Measurements from ENCODE around the gene ELMO3. TPM values are rescaled to one million over a fixed set of nuclear protein-coding genes. Genes with fewer than 3 reads are reported as not detected.

ELMO3 gene
- polyA plus RNA-seq, 1 donor, result 1.1 TPM

DNA sequence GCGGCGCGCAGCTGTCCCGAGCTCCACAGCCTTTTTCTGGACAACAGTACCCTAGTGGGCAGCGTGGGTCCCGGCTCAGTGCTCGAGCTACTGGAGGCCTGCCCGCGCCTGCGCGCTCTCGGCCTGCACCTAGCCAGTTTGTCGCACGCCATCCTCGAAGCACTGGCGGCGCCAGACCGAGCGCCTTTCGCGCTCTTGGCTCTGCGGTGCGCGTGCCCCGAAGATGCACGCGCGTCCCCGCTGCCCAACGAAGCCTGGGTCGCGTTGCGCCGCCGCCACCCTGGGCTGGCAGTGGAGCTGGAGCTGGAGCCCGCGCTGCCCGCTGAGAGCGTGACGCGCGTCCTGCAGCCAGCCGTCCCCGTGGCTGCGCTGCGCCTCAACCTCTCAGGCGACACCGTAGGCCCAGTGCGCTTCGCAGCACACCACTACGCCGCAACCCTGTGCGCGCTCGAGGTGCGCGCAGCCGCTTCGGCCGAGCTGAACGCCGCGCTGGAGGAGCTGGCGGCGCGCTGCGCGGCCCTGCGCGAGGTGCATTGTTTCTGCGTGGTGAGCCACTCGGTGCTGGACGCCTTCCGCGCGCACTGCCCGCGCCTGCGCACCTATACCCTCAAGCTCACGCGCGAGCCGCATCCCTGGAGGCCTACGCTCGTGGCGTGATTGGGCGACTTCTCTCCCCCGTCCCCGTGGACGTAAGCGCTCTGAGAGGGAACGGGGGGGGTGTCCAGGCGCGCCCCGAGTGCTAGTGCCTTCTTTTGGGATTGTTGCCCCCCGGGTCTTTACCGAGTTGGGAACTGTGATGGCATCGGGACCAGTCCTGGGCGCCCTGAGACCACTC is 35.5 kb upstream of the ELMO3 start:
- DNase-seq (ENCODE audit: low read depth), result no peak

DNA sequence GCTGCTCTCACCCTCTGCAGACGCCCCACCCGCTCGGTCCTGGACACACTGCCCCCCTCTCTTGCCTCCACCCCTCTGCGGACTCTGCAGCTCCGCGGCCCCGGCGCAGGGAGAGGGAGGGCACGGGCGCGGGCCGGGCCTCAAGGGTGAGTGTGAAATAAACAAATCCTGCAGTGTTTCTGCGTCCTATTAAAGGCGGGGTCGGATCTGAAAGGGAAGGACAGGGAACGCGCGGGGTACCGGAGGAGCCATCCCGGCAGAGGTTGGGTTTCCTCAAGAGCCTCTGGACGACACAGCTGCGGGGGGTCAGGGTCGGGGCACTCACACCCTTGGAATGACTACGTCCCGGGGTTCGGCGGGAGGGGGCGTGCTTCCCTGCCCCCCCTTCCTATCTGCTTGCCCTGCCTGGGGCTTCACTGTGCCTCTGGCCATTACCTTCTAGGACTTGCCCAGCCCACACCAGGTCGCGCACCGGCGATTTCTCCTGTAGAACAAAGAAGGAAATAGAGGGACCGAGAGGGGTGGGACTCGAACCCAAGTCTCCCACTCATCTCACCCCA is 34.9 kb upstream of the ELMO3 start:
- DNase-seq (ENCODE audit: low read depth), result no peak

DNA sequence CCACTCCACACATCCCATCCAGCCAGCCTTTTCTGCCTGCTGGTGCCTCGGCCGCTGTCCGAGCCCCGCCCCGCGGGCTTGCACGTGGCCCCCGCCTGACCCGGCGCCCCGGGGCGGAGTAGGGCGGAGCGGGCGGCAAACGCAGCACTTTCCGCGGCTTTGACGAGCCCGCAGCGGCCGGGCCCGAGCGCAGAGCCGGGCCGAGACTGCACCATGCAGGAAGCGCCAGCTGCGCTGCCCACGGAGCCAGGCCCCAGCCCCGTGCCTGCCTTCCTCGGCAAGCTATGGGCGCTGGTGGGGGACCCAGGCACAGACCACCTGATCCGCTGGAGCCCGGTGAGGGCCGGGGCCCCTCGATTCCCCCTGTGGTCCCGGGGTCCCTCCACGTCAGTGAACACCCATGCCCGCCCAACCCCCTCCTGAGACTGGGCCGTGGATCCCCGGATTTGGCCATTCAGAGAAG is 34.3 kb upstream of the ELMO3 start, which contains the start of gene HSF4:
Gene HSF4, plus strand, starts transcription at position 147 of the 463 bp plus-strand sequence. Its CDS starts 67 bp downstream, at position 214.
- no peak for DNase-seq (ENCODE audit: low read depth)

DNA sequence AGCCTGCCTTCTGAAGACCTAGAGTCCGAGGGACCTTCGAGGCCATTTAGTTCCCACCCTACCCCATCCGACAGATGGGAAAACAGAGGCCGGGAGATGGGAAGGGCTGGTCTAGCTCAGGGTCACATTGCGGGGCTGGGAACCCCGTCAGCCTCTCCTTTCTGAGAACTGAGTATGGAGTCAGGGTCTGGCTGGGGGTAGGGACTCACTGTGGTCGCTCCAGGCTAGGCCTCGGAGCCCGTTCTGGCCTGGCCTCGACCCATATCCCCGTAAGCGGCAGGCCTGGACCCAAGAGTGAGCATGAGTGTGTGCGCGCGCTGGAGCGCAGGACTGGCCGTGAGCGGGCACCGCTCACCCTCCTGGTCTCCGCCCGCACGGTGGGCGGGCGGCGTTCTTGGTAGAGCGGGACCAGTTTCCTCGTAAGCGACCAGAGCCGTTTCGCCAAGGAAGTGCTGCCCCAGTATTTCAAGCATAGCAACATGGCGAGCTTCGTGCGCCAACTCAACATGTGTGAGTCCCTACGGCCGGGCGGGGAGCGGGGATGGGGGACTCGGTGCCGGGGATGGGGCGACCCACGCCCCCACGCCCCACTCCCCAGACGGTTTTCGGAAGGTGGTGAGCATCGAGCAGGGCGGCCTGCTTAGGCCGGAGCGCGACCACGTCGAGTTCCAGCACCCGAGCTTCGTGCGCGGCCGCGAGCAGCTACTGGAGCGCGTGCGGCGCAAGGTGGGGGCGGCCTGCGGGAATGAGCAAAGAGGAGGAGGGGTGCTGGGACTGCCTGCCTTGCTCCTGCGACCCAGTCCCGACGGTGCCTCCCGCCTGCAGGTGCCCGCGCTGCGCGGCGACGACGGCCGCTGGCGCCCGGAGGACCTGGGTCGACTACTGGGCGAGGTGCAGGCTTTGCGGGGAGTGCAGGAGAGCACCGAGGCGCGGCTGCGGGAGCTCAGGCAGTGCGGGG is 33.5 kb upstream of the ELMO3 start:
- DNase-seq (ENCODE audit: low read depth), result no peak

DNA sequence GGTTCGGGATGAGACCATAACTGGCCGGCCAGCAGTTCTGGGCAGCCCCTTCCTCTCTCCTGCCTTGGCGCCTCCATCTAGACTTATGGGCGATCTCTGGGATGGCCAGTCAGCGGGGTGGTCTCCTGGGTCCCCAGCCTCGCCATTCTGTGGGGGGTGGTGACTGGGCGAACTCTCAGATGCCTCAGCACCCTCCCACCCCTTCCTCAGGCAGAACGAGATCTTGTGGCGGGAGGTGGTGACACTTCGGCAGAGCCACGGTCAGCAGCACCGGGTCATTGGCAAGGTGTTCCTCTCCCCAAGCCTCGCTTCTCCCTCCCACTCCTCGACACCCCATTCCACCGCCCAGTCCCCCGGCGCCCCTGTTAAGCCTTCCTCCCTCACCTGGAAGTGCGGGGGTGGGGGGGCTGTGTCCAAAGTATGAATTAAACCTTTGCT is 32.8 kb upstream of the ELMO3 start:
- DNase-seq (ENCODE audit: low read depth), result no peak

DNA sequence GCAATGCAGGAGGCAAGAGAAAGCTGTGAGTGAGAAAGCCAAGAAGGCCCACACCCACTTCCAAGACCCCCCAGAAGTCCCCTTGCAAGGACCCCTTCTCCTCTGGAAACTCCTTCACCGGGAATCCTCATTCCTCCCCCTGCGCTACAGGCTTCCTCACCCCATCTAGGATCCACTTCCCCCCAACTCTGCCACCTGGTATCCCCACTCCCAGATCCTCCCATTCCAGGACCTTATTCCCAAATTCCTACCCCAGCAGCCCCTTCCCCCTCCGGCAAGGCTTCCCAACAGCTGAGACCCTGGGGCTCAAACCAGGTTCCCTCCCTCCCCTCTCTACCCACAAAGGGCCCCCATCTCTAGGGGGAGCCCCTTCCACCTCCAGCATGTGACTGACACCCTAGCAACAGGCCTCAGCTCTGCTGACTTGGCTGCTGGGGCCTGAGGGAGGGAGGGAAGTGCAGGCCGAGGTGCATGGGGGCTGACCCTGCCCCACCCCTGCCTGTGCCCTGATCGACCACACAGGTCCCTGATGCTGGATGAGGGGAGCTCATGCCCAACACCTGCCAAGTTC is 32.2 kb upstream of the ELMO3 start:
- no peak for DNase-seq (ENCODE audit: low read depth)

DNA sequence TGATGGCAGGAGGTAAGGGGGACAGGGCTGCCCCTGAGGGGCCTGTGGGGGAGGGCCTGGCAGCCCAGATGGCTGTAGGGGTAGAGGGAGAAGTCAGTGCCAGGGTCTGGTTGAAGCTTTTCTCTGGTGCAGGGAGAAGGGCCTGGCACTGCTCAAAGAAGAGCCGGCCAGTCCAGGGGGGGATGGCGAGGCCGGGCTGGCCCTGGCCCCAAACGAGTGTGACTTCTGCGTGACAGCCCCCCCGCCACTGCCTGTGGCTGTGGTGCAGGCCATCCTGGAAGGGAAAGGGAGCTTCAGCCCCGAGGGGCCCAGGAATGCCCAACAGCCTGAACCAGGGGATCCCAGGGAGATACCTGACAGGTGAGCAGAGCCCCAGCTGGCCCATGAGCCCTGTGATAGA is 31.3 kb upstream of the ELMO3 start:
- DNase-seq (ENCODE audit: low read depth), result no peak

DNA sequence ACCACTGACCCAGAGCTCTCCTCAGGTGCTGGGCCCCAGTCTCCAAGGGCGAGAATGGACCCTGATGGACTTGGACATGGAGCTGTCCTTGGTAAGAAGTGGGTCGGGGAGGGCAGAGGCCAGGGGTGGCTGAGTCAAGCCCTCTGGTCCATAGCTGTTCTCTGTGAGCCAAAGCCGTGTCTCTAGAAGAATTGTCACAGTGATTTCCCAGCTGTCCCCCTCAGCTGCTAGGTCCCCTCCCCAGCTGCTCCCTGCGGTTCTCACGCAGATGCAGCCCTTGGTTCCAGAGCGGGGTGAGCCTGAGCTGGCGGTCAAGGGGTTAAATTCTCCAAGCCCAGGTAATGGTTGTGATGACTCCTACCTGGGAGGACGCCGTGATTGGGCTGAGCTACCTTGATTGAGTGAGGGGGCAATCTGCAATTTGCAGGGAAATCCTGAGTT is 29.9 kb upstream of the ELMO3 start:
- DNase-seq (ENCODE audit: low read depth), result no peak

DNA sequence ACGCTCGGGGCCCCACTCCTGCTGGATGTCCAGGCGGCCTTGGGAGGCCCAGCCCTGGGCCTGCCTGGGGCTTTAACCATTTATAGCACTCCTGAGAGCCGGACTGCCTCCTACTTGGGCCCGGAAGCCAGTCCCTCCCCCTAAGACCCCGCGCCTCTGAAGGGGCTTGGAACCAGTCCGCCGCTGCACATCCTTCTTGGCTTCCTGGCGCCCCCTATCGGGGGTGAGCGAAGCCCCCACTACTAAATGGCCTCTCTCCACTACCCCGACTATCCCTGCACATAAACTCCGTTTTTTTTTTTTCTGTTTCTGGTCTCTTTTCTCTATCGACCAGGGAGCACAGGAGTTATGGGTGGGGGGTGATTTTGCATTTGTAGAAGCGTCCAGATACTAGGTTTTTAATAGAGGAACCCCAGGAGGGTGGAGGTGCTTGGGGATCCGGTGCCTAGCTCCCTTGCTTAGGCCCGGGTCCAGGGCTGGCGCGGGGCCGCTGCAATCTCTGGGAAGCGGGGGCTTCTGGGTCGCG is 29.2 kb upstream of the ELMO3 start:
- DNase-seq (ENCODE audit: low read depth), result no peak

DNA sequence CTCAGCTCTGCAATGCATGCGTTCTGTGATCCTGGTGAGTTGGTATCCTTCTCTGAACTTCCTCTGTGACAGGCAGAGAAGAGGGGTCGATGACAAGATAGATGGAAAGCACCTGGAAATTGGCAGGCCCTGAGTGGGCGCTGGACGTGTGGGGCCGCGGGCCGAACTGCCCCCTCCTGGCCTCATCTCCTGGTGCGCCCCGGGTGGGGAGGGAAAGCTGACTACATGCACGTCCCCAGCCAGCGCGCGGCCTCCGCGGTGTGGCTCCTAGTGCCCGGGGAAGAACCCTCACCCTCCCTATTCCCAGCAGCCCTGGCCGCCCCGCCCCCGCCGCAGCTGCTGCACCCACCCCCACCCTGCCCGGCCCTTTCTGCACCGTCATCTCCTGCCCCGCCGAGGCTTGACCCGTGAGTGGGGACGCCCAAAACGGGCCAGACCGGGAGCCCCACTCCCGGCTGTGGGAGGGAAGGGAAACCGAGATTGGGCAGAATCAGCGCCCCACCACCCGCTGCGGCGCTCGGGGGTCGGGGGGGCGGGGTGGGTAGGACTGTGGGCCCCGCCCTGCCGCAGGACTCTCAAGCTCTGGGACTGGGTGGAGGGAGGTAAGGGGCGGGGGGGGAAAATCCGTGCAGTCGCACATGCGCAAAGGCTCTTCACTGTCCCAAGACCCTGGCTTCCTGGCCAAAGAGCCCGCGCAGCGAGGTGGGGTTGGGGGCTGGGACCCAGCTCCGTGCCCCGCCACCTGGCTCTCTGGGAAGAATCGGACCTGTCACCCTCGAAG is 28.6 kb upstream of the ELMO3 start, which contains the start of gene NOL3:
Gene NOL3, plus strand, starts transcription at position 371 of the 781 bp plus-strand sequence.
- DNase-seq (ENCODE audit: low read depth), result no peak

DNA sequence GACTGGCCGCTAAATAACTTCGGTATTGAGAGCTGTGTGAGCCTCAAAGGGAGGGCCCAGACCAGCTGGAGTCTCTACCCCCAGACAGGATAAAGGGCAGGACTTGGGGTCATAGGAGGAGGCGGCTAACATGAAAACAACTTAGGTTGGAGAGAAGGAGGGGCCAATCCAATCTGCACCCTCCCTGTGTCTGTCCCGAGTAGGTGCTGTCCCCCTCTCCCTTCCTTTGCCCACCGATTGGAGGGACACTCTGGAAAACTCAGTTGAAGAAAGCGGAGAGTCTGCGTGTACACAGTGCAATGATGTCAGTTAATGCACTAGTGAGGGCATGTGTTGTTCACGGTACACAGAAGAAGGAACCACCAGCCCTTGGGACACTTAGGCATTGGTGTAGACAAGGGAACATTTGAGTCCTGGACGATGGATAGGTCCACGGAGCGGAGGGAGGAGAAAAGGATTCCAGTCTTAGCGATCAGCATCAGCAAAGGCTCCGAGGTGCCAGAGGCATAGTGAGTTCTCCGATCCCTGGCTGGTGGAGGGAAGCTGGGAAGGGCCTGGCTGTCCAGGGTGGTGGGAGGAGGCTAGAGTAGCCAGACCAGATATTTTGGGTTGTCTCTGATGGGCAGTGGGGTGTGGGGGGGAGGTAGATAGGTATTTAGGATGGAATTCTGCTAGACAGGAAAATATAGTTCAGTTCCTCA is 27.8 kb upstream of the ELMO3 start:
- DNase-seq (ENCODE audit: low read depth), result no peak

DNA sequence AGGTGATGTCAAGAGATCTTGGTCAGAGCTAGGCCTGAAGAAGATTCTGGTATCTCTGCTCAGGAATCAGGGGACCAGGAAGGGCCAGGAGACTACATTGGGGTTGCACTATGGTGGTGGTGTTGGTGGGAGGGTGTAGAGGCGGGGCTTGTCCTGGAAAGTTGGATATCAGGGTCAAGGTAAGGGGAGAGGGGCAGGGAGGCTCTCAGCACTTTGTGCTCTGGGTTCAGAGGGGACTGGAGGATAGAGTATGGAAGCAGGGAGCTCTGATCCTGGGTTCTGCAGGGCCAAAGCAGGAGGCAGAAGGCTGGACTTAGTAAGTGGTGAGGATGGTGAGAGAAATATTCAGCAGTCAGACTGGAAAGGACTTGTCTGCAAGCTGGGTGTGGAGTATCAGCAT is 25.6 kb upstream of the ELMO3 start:
- DNase-seq (ENCODE audit: low read depth), result no peak

DNA sequence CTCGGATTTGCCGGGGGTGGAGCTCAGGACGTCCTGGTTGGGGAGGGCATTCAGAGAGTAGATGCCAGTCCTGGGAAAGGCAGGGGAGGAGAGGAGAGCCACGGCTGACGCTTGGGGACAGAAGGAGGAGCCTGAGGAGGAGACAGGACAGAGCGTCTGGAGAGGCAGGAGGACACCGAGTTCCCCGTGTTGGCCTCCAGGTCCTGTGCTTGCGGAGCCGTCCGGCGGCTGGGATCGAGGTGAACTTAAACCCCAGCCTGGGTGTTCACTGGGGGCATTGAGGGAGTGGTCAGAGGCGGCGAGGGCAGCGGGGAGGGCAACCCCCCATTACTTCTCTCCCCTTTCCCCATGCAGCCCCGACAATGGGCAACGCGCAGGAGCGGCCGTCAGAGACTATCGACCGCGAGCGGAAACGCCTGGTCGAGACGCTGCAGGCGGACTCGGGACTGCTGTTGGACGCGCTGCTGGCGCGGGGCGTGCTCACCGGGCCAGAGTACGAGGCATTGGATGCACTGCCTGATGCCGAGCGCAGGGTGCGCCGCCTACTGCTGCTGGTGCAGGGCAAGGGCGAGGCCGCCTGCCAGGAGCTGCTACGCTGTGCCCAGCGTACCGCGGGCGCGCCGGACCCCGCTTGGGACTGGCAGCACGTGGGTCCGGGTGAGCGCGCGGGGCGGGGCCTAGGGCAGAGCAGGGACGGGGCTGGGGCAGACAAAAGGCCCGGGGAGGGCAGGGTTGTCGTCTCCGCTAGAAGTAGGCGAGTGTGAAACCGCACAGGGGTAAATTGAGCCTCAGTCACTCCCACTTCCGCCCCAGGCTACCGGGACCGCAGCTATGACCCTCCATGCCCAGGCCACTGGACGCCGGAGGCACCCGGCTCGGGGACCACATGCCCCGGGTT is 24.9 kb upstream of the ELMO3 start:
- no peak for DNase-seq (ENCODE audit: low read depth)

DNA sequence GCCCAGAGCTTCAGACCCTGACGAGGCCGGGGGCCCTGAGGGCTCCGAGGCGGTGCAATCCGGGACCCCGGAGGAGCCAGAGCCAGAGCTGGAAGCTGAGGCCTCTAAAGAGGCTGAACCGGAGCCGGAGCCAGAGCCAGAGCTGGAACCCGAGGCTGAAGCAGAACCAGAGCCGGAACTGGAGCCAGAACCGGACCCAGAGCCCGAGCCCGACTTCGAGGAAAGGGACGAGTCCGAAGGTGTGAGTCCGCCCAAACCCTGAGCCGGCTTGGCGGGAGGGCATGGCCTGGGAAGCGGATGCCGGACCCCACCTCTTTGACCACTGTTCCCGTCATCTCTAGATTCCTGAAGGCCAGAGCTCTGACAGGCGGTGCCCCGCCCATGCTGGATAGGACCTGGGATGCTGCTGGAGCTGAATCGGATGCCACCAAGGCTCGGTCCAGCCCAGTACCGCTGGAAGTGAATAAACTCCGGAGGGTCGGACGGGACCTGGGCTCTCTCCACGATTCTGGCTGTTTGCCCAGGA is 24.2 kb upstream of the ELMO3 start:
- DNase-seq (ENCODE audit: low read depth), result no peak

DNA sequence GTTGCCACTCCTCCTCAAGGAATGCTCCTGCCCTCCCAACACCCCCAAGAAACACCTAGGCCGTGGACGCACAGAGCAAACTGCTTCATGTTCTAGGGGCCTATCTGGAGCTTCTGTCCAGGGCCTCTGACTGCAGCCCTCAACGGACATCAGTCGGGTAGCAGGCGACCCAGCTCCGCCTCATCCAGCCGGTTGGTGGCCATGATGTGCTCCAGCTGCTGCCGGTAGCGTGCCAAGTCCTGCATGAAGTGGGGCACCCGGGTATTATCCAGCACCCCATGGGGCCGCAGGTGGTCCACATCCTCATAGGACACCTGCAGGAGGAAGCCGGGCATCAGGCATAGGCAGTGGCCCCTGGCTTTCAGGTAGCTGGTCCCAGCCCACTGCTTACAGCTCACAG is 22.3 kb upstream of the ELMO3 start:
- no peak for DNase-seq (ENCODE audit: low read depth)

DNA sequence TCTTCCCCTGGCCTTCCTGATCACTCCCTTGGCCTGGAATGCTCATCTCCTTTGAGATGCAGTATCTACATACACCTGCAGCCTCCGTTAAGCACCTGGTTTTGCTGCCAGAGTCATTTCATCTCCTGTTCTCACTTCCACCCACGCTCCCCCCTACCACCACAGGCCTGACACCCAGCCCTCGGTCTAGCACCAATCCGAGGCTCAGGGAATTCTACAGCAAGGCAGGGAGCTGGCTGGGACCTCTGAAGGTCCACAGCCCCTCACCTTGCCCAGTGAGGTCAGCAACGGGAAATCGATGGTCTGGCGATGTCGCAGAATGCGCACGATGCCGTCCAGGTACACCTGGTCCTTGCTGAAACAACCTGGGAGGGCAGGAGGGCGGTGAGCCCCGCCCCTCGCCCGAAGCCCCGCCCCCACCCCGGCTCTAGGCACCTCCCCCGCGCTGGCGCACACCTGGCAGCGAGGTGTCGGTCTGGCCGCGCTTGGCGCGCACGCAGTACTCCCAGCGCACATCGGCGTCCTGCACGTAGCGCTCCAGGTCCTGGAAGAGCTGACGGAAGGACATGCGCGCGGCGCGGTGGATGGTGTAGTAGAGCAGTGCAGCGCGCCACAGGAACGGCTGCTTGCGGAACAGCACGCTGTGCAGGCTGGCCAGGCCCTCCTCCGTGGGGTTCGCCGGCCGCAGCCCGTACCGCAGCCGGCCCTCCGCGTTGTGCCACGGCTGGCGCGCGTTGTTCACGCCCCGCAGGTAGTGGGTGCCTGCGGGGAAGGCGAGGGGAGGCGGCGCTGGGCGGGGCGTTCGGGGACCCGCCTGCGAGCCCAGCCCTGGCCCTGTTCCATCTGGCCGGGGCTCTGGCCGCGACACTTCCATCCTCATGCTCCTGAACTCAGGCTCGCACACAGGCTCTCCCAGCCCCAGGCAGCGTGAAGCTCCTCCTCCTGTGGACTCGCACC is 20.9 kb upstream of the ELMO3 start:
- no peak for DNase-seq (ENCODE audit: low read depth)

DNA sequence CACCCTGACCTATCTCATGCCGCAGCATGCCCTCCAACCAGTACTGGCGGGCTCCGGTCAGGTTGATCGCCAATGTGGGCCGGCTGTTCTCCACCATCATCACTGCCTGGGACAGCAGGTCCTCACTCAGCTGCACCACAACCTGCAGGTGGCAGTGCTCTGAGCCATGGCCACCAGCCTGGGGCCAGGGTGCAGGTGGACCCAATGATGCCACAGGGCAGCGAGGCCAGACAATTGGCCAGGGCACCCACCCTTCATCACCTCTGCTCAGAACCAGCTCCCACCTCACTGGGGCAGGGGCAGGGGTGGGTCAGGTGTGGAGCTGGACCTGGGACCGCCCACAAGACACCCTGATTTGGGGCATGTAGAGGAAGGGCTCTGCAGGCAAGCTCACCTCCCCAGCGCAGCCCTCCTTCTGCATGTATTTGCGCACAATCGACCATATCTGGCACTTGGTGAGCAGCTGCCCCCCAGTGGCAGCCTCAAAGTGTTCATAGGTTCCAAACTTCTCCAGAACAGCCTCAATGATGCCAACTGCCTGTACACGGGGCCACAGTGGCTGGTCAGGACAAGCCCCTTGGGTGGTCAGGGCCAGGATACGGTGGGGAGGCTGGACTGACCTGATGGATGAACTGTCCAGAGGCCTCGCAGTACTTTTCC is 19.4 kb upstream of the ELMO3 start:
- no peak for DNase-seq (ENCODE audit: low read depth)
